Adrenal gland (tissue), 5 donors: ENCODE results near the gene SURF4.

Experiments used
- CTCF ChIP-seq, 6 experiments: fragments of 450-650 bp in 4 of 6; fragments of 200-600 bp in 2 of 6; sonication (generic) in 1 of 6; IDR thresholded peaks; 1 replicate in 5 of 6; 2 replicates in 1 of 6; pipeline versions ENCODE4 v1.5.1 to v1.8.0; 2016 to 2021; ENCODE audit warnings: antibody characterized with exemption in 6 of 6, mild to moderate bottlenecking in 2 of 6, moderate library complexity in 1 of 6
- POLR2A ChIP-seq, 2 donors: fragments of 450-650 bp; IDR thresholded peaks; one replicate each; pipeline ENCODE4 v1.6.1; 2017; ENCODE audit warnings: antibody characterized with exemption in 2 of 2, mild to moderate bottlenecking in 2 of 2, moderate library complexity in 1 of 2
- donor health status: DM: no; HTN: no; CAD: no.

GRCh38 chr9:133355881-133356357 is 19.9 kb downstream of the SURF4 start:
- TF ChIP-seq POLR2A (IDR thresholded peaks at IDR 0.05) = no peak
- no peak for TF ChIP-seq CTCF (IDR thresholded peaks at IDR 0.05)
